ENCODE measurements around the gene SLC25A27.
"Not testable (repeated sequence)": the region's sequence is repeated elsewhere in the genome, so short reads cannot be mapped to it uniquely, and the experiment has no call there.

The SLC25A27 gene, protein sequence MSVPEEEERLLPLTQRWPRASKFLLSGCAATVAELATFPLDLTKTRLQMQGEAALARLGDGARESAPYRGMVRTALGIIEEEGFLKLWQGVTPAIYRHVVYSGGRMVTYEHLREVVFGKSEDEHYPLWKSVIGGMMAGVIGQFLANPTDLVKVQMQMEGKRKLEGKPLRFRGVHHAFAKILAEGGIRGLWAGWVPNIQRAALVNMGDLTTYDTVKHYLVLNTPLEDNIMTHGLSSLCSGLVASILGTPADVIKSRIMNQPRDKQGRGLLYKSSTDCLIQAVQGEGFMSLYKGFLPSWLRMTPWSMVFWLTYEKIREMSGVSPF

DNA sequence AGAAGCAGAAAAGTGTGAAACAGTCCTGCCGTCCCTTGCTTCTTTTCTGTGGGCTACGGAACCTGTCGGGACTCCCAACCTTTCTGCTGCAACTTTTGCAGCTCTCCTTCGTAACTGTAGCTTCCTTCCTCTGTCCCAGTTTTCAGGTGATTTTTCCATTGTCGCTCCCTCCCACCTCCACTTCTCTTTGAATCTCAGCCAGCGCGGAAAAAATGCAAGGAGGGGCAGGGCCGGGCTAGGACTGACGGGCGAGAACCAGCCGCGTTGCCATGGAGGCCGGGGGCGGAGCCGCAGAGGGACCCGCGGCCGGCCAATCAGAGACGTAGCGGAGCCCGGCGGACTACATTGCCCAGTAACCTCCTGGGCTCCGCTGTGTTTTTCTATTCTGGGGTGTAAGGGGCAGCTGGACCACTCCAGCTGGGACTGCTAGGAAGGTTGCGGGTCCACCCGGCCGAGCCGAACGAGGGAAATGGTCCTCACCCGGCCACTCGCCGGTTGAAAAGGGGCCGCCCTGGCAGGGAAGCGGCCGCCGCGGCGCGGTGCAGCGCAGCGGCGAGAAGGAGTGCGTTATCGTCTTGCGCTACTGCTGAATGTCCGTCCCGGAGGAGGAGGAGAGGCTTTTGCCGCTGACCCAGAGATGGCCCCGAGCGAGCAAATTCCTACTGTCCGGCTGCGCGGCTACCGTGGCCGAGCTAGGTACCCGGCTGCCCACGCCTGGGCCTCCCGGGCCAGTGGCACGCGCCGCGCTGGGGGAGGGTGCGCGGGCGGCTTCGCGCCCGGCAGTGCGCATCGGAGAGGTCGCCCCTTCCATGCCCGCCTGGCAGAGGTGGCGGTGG, at the start of gene SLC25A27, which contains the start of gene CYP39A1:
Gene SLC25A27 (plus strand): TSS at position 373 of the 836 bp plus-strand sequence. CDS start 218 bp downstream, at position 591.
Gene CYP39A1 (minus strand): TSS at position 216 of the 836 bp plus-strand sequence. CDS start 236 bp downstream, outside the sequence.
- peak; percentile 77 to 89 for DNase-seq

GRCh38 chr6:46605091-46605797, 47.5 kb upstream of the SLC25A27 start:
- DNase-seq = no peak

- peak in 1 of 2 experiments; percentile 7 for DNase-seq
These were observed 46.4 kb upstream of the SLC25A27 start for GRCh38 chr6:46606338-46606737.

DNA sequence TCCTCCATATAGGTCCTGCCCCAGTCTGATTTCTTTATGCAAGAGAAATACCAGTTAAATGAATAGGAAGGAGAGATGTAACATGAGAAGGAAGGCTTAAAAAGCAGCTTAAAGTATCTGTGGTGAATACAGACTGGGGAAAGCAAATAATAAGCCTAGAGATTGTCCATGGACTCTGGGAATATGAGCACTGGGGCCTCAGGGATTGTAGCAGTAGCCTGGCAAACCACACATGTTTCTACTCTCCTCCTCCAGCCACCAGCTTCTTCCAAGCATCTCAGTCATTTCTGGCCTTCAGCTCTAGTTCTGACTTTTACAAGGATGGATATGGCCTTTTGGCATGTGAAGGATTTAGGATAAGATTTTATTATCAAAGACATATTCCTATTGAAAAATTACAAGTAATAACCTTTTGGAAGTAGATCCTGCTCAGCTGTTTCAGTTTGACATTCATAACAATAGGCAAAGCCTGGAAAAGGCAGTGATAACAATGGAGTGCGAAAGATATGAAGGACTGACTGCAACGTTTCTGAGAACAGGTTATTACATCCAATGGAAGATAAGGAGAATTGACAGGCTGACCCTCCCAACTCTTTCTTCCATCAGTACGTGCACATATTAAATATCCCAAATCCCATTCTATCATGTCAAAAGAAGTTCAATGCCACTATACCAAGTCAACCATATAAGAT, 41.8 kb upstream of the SLC25A27 start:
- no peak for DNase-seq

- DNase-seq = no peak
These were observed 40.1 kb upstream of the SLC25A27 start for GRCh38 chr6:46612645-46613044.

- no peak for DNase-seq
These were observed 34.0 kb upstream of the SLC25A27 start for GRCh38 chr6:46618726-46619125.

DNA sequence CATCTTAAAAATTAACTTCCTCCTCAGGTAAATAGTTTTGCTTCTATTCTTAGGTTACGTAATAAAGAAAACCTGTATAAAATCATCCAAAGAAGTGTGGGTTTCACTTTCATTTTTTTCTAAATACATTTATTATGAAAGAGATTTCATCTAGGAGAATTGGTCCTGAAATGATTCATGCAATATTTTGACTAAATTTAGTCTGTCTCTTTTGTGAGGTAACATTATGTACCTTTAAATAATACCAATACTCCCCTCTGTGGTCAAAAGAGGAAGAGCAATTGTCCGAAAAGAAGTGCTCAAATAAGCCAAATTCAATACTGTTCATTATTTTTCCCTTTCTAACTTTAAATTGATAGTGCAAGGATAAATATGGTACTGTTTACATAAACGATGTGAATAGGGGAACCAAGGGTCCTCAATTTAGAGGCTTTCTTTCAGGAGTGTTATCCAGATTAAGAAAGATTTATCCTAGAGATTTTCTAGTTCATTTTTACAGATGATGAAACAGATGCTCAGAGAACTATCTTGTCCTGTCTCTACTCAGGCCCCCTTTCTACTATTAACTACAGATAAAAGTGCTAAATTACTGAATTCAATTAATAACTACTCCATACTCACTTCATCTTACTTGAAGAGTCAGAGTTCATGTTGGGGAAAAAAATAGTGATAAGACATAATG, 26.4 kb upstream of the SLC25A27 start:
- peak; percentile 5 to 32 for DNase-seq

DNA sequence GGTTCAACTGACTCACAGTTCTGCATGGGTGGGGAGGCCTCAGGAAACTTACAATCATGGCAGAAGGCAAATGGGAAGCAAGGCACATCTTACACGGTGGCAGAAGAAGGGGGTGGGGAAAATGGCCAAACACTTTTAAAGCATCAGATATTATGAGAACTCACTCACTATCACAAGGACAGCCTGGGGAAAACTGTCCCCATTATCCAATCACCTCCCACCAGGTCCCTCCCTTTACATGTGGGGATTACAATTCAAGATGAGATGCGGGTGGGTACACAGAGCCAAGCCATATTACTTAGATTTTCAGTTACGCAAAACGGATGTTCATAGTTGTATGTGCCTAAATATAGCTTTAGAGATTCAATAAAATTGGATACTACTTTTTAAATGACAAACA, 25.8 kb upstream of the SLC25A27 start:
- DNase-seq = no peak

DNA sequence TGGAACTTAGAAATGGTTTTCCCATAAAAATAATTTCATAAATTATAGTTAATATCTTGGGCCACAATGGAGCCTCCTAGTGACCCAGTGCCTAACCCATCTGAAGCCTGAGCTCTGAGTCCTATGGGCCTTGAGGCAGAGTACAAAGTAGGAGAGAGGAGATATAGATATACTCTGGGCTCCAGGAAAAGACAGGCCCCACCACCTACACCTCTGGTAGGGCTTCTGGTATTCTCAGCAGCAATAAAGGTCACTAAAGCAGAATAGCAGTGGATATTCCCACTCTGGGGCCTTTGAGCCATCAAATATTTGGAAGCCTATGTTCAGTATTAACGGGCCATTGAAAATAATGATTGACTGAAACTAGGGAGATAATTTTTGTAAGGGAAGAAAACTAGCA, 24.3 kb upstream of the SLC25A27 start:
- no peak for DNase-seq

DNA sequence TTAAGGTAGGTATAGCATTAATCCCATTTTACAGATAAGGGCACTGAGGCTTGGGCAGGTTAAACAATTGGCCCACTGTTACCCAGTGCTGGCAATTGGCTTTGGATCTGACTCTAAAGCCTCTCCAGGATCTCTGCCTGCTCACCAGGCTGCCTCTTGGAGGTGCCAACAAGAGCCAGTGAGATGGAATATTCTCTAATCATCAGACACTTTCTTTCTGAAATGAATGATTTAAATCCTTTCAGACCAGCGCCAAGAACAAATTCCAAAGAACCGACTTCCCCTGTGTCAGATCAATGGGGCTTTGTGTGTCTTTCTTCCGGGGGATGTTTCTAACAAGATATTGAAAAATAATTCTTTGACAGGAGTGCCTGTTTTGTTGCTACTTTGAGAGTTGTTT, 23.8 kb upstream of the SLC25A27 start:
- DNase-seq = no peak

DNA sequence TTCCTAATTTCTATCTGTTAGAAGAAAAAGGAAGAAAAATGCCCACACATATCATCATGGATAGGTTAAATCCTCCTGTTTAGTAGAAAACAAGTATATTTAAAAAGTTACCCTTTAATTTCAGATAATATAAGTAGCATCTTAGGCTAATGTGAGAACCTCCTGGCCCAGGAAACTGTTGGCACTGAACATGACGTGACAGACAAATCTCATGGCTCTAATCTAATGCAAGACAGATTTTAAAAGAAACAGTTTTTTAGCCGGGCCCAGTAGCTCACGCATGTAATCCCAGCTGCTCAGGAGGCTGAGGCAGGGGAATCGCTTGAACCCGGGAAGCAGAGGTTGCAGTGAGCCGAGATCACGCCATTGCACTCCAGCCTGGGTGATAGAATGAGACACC, 23.1 kb upstream of the SLC25A27 start:
- DNase-seq = no peak

GRCh38 chr6:46632053-46632452, 20.7 kb upstream of the SLC25A27 start:
- DNase-seq = no peak

DNA sequence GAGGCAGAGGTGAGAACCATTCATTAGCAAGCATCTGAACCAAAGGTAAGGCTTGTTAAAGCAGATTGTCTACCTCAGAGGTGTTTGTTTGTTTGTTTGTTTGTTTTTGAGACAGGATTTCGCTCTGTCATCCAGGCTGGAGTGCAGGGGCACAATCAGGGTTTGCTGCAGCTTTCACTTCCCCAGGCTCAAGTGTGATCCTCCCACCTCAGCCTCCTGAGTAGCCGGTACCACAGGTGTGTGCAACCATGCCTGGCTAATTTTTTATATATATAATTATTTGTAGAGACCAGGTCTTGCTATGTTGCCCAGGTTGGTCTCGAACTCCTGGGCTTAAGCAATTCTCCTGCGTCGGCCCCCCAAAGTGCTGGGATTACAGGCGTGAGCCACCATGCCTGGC, 17.3 kb upstream of the SLC25A27 start:
- DNase-seq = no peak

DNA sequence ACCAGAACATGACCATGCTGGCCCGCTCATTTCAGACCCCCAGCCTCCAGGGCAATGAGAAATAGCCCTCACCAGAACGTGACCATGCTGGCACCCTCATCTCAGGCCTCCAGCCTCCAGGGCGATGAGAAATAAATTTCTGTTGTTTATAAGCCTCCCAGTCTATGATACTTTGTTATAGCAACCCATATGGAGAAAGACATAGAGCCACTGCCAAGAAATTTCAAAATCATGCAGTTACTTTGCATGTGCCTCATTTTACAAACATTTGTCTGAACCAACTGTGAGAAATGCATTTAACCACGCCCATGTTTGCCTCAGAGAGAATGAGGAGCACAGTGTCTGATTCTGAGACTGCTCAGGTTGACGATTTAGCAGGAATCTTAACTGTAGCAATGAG, 15.6 kb upstream of the SLC25A27 start:
- no peak for DNase-seq

DNA sequence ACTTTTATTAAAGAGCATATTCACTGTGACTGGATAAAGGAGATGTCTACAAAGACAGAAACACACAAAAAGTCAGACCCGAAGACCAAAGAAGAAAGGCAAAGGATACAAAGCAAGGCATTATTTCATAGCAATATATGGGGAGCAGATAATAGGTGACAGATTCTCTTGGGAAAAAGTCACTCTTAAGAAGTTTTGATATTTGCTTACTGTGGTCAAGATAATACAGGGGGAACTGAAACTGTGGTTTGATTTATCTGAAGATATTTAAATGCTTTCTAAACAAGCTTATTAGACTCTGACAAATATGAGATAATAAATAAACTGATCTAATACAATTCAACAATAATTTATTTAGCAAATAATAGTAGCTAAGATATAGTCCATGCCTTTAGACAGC, 14.8 kb upstream of the SLC25A27 start:
- no peak for DNase-seq

GRCh38 chr6:46638650-46639049, 14.1 kb upstream of the SLC25A27 start:
- no peak for DNase-seq

GRCh38 chr6:46642928-46643751, 9.6 kb upstream of the SLC25A27 start:
- no peak for DNase-seq

DNA sequence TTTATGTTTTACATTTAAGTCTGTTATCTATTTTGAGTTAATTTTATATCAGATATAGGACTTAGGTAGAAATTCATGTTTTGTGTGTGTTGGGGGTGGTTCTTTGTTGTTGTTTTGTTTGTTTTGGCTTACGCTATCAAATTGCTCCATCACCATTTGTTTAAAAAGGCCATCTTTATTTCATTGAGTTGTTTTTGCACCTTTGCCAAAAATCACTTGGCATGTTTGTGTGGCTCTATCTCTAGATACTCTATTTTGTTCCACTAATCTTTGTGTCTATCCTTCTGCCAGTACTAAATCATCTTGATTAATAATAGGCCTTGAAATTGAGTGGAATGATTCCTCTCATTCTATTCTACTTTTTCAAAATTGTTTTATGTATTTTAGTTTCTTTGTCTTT, 7.5 kb upstream of the SLC25A27 start:
- no peak for DNase-seq

- not testable (repeated sequence) for DNase-seq
These were observed 4.7 kb upstream of the SLC25A27 start for GRCh38 chr6:46648108-46648507.

DNA sequence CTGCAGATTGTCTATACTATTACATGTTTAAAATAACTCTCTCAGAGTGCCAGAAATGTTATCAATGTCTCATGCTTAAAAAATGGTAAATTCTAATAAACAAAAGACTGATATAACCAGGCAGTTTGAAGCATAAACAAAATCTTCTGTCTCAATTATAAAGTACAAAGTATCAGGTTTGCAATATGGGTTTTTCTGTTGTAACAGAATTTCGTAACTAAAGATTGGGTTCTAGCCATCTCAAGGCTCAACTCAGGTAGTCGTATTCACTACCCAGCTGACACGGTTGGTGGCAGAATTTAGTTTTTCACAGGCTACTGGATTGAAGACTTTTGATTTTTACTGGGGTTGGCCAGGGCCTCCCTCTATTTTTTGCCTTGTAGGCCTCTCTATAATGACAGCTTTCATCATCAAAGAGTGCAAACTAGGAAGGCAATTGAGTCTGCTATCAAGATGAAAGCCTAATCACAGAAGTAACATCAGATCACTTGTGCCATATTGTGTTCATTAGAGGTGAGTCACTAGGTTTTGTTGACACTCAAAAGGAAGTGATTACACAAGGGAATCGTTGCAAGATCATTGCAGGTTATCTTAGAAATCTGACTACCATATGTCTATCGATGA, 3.8 kb upstream of the SLC25A27 start:
- no peak for DNase-seq

DNA sequence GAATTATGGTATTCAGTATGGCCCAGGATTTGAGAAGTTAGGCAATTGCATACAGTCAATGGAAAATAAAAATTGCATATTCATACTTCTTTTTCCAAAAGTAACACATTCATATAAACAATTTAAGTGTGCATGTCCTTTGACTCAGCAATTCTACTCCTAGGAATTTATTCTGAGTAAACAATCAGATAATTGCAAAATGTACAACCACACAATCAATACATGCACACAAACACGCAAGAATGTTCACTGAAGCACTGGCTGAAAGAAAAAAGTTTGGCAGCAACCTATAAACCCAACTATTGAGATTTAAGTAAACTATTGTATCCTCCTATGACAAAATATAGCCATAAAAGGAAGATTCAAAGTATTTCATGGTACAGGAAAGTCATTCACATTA, 1.8 kb upstream of the SLC25A27 start:
- no peak for DNase-seq
